HEK293T (cell line): ENCODE data around the gene CYP20A1.

Experiments
- BHLHE40 ChIP-seq: fragments of 450-650 bp; IDR thresholded peaks from 2 replicates; pipeline ENCODE4 v1.6.1; 2016; ENCODE audit warnings: mild to moderate bottlenecking, moderate library complexity, borderline replicate concordance
- ELF4 ChIP-seq: fragments of 450-650 bp; IDR thresholded peaks from 2 replicates; pipeline ENCODE4 v1.6.1; 2017; ENCODE audit warnings: antibody characterized with exemption
- FOXA1 ChIP-seq: fragments of 450-650 bp; IDR thresholded peaks from 2 replicates; pipeline ENCODE4 v1.6.1; 2016; ENCODE audit warnings: mild to moderate bottlenecking
- L3MBTL2 ChIP-seq: fragments of 450-650 bp; conservative IDR thresholded peaks from 2 replicates; pipeline ENCODE4 v1.6.1; 2016; ENCODE audit warnings: mild to moderate bottlenecking
- NFRKB ChIP-seq: fragments of 450-650 bp; IDR thresholded peaks from 2 replicates; pipeline ENCODE4 v1.6.1; 2016; ENCODE audit warnings: mild to moderate bottlenecking, moderate library complexity
- SP1 ChIP-seq: fragments of 450-650 bp; IDR thresholded peaks from 2 replicates; pipeline ENCODE4 v1.6.1; 2017

DNA sequence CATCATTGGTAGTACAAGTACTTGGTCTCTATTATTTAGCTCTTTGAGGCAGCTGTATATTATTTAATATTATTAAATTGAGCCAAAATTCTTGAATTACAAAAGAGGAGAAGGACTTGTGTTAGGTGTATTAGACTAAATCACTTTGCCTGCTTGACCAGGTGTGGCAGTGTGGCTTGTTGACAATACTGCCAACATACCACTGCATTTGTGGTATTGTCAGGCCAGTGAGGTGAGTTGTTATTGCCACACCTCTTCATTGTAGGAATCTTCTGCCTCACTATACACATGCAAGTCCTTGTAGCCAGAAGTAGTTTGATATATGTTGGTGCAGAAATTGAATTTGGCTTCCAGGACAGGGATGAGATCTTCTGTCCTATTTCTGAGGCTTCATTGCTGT, 40.5 kb downstream of the CYP20A1 start:
- no peak for TF ChIP-seq BHLHE40
- no peak for TF ChIP-seq ELF4
- no peak for TF ChIP-seq NFRKB
- no peak for TF ChIP-seq SP1
- no peak for TF ChIP-seq L3MBTL2
- TF ChIP-seq FOXA1 = no peak
